Measurements from ENCODE around the gene GPR132. TPM values are rescaled to one million over a fixed set of nuclear protein-coding genes. Genes with fewer than 3 reads are reported as not detected.

The GPR132 gene
- total RNA-seq, 1 experiment from 2014 or later: not detected

DNA sequence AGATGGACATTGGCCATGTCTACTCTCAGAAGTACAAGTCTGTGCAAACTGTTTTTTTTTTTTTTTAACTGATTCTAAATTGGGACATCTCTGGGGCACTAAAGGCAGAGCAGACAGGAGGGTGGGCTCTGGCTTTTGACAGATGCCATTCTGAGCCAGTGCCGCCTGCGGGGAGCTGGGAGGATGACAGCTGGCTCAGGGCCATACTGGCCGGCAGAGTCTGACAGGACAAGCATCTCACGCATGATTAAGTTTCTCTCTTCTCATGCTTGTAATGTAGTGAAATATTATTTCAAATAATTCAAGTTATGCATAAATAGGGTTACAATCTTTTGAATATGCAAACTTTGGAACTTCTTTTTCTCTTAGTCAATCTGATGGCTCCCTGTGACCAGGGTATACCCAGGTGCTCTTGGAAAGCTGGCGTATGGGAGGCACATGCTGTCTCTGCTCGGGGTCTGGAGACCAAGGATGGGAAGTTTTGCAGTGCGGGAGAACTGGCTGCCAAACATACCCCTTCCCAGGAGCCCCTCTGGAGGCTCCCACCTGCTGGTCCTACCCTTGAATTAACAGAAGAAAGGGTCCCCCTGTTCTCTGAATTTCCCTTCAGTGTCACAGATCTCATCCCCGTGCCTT is 52.0 kb downstream of the GPR132 start:
- peaks cover 78% of the 10 kb centered on the region for H4K20me1 ChIP-seq (ENCODE audit: insufficient read depth)
- H3K4me1 ChIP-seq (replicated peaks; ENCODE audit: insufficient read depth): peaks cover 25% of the 10 kb centered on the region
- no peaks in the 10 kb centered on the region for H3K9me2 ChIP-seq (ENCODE audit: insufficient read depth)
- no peaks in the 10 kb centered on the region for H3K9me3 ChIP-seq (ENCODE audit: insufficient read depth, low read depth)
- H3F3A ChIP-seq (ENCODE audit: insufficient read depth, low read depth): peaks cover 25% of the 10 kb centered on the region
- intact Hi-C loops (cut with micrococcal nuclease; ENCODE audit: unreplicated experiment): no loop called here
- peaks cover 99% of the 10 kb centered on the region for H3K79me2 ChIP-seq (ENCODE audit: low read depth)
- H3K4me2 ChIP-seq: no peak overlapping the region
- ChIA-PET CTCF (no interaction called here), POLR2A (ENCODE audit: unreplicated experiment) (no interaction called here)
- H3K36me3 ChIP-seq (ENCODE audit: low read depth): peaks cover 14% of the 10 kb centered on the region
- no peak overlapping the region for H3K4me3 ChIP-seq
- no peak overlapping the region for H2AFZ ChIP-seq
- H3K27me3 ChIP-seq (ENCODE audit: insufficient read depth, low read depth): no peaks in the 10 kb centered on the region
- BruUV-seq (replicated peaks): no TSS peak
- TF ChIP-seq, protein P1, sequence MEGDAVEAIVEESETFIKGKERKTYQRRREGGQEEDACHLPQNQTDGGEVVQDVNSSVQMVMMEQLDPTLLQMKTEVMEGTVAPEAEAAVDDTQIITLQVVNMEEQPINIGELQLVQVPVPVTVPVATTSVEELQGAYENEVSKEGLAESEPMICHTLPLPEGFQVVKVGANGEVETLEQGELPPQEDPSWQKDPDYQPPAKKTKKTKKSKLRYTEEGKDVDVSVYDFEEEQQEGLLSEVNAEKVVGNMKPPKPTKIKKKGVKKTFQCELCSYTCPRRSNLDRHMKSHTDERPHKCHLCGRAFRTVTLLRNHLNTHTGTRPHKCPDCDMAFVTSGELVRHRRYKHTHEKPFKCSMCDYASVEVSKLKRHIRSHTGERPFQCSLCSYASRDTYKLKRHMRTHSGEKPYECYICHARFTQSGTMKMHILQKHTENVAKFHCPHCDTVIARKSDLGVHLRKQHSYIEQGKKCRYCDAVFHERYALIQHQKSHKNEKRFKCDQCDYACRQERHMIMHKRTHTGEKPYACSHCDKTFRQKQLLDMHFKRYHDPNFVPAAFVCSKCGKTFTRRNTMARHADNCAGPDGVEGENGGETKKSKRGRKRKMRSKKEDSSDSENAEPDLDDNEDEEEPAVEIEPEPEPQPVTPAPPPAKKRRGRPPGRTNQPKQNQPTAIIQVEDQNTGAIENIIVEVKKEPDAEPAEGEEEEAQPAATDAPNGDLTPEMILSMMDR (conservative IDR thresholded peaks at IDR 0.05): no peak
- TF ChIP-seq EZH2 (IDR thresholded peaks at IDR 0.05; ENCODE audit: low read depth): no peak
- H3K27ac ChIP-seq: no peak overlapping the region
- DNase-seq: no peak

DNA sequence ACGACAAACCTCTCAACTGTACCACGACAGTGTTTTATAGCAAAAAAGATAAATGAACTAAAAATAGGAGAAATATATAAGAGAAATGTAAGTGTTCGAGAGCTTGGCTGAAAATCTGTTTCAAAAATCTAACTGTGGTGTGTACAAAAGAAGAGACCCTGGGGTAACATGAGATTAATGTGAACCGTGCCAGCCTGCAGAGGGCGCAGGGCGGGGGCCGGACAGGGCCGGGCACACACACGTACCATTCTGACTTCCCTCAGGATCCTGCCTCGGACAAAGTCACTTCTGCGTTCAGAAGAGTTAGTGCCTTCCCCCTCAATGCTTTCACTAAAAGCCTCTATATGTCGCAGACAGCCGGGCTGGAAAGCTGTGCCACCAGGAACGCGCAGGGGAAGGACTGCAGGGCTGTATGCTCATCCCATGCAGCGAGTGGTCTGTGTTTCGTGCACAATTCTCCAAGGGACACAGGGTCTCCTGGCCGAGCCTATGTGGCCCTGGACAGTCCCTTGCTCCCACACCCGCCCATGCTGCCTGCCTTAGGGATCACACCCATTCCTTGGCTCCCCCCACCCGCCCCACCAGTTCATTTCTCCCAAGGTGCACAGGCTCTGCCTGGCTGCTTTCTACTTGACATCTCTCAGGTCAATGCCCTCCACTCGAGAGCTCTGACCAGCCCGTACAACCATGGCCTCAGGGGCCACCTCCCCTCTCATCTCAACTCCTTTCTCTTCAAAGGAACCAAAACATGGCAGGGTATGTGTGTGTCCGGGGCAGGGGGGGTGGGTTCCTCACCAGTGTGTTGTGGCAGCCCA is 52.9 kb downstream of the GPR132 start:
- peaks cover 21% of the 10 kb centered on the region for H3F3A ChIP-seq (ENCODE audit: insufficient read depth, low read depth)

DNA sequence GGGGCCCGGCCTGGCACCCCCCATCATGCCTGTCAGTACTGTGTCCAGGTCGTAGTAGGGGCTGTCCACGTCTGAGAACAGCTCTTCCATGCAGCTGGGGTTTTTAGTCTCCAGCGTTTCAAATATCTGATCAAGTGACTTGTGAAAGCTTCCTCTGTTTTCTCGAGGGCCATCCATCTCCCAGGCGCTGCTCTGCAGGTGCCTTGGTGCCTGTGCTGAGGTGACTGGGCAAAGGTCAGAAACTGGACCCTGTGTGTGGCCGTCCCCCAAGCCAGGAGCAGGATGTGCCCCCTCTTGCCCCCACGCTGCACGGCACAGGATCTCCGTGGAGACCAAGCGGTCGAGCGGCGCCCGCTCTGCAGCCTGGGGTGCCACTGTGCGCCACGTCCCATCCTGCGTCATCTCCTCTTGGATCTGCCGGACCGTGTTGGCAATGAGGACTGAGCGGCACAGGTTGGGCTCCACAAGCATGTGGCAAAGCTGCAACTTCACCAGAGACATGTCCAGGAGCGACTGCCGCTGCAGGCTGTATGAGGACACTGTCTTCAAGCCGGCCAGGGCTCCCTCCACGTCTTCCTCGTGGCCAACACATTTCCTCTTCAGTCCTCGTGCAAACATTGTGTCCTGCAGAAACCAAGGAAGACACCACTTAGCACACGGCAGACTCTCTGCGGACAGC is 53.8 kb downstream of the GPR132 start:
- H3K4me3 ChIP-seq: no peak overlapping the region
- no peak overlapping the region for H3K27ac ChIP-seq
- no peaks in the 10 kb centered on the region for H3K9me2 ChIP-seq (ENCODE audit: insufficient read depth)
- intact Hi-C loops (cut with micrococcal nuclease; ENCODE audit: unreplicated experiment): no loop called here
- H3K36me3 ChIP-seq (ENCODE audit: low read depth): peaks cover 13% of the 10 kb centered on the region
- peaks cover 7% of the 10 kb centered on the region for H3K4me1 ChIP-seq (replicated peaks; ENCODE audit: insufficient read depth)
- CTCF ChIA-PET: no interaction called here
- H2AFZ ChIP-seq: no peak overlapping the region
- no peak overlapping the region for H3K4me2 ChIP-seq
- peaks cover 88% of the 10 kb centered on the region for H3K79me2 ChIP-seq (ENCODE audit: low read depth)
- peaks cover 18% of the 10 kb centered on the region; the same call in 1 of the 2 replicates for H3F3A ChIP-seq (ENCODE audit: insufficient read depth, low read depth)
- BruUV-seq (replicated peaks): no TSS peak
- H3K9me3 ChIP-seq (ENCODE audit: insufficient read depth, low read depth): no peaks in the 10 kb centered on the region
- POLR2A ChIA-PET (ENCODE audit: unreplicated experiment): no interaction called here
- TF ChIP-seq EZH2 (IDR thresholded peaks at IDR 0.05; ENCODE audit: low read depth): no peak
- TF ChIP-seq, protein P1 (conservative IDR thresholded peaks at IDR 0.05): no peak
- no peak for DNase-seq
- H3K27me3 ChIP-seq (ENCODE audit: insufficient read depth, low read depth): no peaks in the 10 kb centered on the region
- peaks cover 60% of the 10 kb centered on the region for H4K20me1 ChIP-seq (ENCODE audit: insufficient read depth)

More for the DNA sequence above, 52.9 kb downstream of the GPR132 start:
- Histone ChIP-seq H3K79me2 (ENCODE audit: low read depth) (peaks cover 91% of the 10 kb centered on the region), H4K20me1 (ENCODE audit: insufficient read depth) (peaks cover 69% of the 10 kb centered on the region), H3K9me3 (ENCODE audit: insufficient read depth, low read depth) (no peaks in the 10 kb centered on the region), H3K27ac (no peak overlapping the region), H3K4me2 (no peak overlapping the region), H3K9me2 (ENCODE audit: insufficient read depth) (no peaks in the 10 kb centered on the region), H2AFZ (no peak overlapping the region), H3K4me3 (no peak overlapping the region), H3K4me1 (replicated peaks; ENCODE audit: insufficient read depth) (peaks cover 16% of the 10 kb centered on the region), H3K27me3 (ENCODE audit: insufficient read depth, low read depth) (no peaks in the 10 kb centered on the region), H3K36me3 (ENCODE audit: low read depth) (peaks cover 14% of the 10 kb centered on the region)
- intact Hi-C loops (cut with micrococcal nuclease; ENCODE audit: unreplicated experiment): no loop called here
- no peak for DNase-seq
- ChIA-PET CTCF (no interaction called here), POLR2A (ENCODE audit: unreplicated experiment) (no interaction called here)
- TF ChIP-seq, protein P1 (conservative IDR thresholded peaks at IDR 0.05): no peak
- TF ChIP-seq EZH2 (IDR thresholded peaks at IDR 0.05; ENCODE audit: low read depth): no peak
- BruUV-seq (replicated peaks): no TSS peak

Measured in PC-9 (cell line).